Stimulated activated CD4-positive, alpha-beta T cell treated with anti-CD3 and anti-CD28 coated beads, Interleukin-12 subunit alpha, Interleukin-12 subunit beta, amount 100 ng/mL, for 24 hours (primary cell): ENCODE data around the gene CD93.

ENCODE experiments used
- DNase-seq, 2 experiments: peaks; one replicate each; pipeline ENCODE4 v3.0.0-alpha.2; 2020; ENCODE audit warnings: low read depth in 2 of 2

CD93 gene

GRCh38 chr20:23061262-23061661 is 24.9 kb downstream of the CD93 start:
- no peak for DNase-seq

GRCh38 chr20:23060629-23061028 is 25.5 kb downstream of the CD93 start:
- DNase-seq = no peak

GRCh38 chr20:23059846-23060245 is 26.3 kb downstream of the CD93 start:
- no peak for DNase-seq

- DNase-seq = no peak
These were observed 27.1 kb downstream of the CD93 start for GRCh38 chr20:23059001-23059400.

- DNase-seq = no peak
These were observed 27.9 kb downstream of the CD93 start for GRCh38 chr20:23058240-23058639.

- no peak for DNase-seq
These were observed 33.2 kb downstream of the CD93 start for GRCh38 chr20:23052904-23053303.

GRCh38 chr20:23050847-23051627 is 35.1 kb downstream of the CD93 start:
- DNase-seq = no peak

GRCh38 chr20:23050076-23050838 is 35.9 kb downstream of the CD93 start:
- no peak for DNase-seq

GRCh38 chr20:23049201-23050075 is 36.7 kb downstream of the CD93 start, which contains the start of gene THBD:
TSS of gene THBD (minus strand) at chr20:23049672. CDS start at chr20:23049504, 168 bp downstream.
- DNase-seq = no peak

GRCh38 chr20:23048283-23049200 is 37.6 kb downstream of the CD93 start:
- no peak for DNase-seq

- no peak for DNase-seq
These were observed 38.3 kb downstream of the CD93 start for GRCh38 chr20:23047738-23048214.

- no peak for DNase-seq
These were observed 39.0 kb downstream of the CD93 start for GRCh38 chr20:23047001-23047737.

- DNase-seq = no peak
These were observed 39.7 kb downstream of the CD93 start for GRCh38 chr20:23046431-23046830.

GRCh38 chr20:23043376-23043775 is 42.7 kb downstream of the CD93 start:
- DNase-seq = no peak

GRCh38 chr20:23042270-23042669 is 43.9 kb downstream of the CD93 start:
- DNase-seq = no peak

- no peak for DNase-seq
These were observed 46.1 kb downstream of the CD93 start for GRCh38 chr20:23039885-23040508.

- DNase-seq = no peak
These were observed 46.8 kb downstream of the CD93 start for GRCh38 chr20:23039136-23039875.

- DNase-seq = no peak
These were observed 49.1 kb downstream of the CD93 start for GRCh38 chr20:23037017-23037481.

- DNase-seq = no peak
These were observed 49.8 kb downstream of the CD93 start for GRCh38 chr20:23036371-23036770.
